SU-DHL-6 (cell line): ENCODE data around the gene CISD1.

ENCODE experiments used
- CTCF ChIP-seq: fragments of 200-600 bp; sonication (generic); IDR thresholded peaks from one replicate; pipeline ENCODE4 v1.5.1; 2017; ENCODE audit warnings: antibody characterized with exemption, mild to moderate bottlenecking, low read length, moderate library complexity; ENCODE audit not compliant: insufficient read depth, poor library complexity, severe bottlenecking
- EZH2phosphoT487 ChIP-seq: fragments of 200-600 bp; sonication (generic), shearing (Covaris generic); conservative IDR thresholded peaks from 2 replicates; pipeline ENCODE4 v1.6.1; 2018; ENCODE audit warnings: mild to moderate bottlenecking, antibody characterized with exemption, low read length, moderate library complexity, mixed read lengths

DNA sequence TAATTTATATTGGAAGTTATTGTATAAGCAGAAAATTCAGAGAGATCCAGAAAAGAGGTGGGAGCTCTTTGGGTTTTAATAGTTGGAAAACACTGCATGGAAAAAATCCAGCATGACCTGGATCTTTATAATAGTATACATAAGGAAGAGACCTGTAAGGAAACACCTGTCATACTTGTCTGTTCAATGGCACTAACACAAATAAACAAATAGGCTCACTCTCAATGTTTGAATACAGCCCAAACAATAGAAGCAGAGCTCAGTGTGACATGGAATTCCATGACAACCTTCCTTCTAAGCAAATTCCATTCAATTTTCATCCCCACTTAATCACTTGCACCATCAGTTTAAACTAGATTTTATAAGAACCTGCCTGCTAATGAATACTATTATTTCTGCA lies 31.7 kb downstream of the CISD1 start:
- no peak for TF ChIP-seq CTCF
- no peak for TF ChIP-seq EZH2phosphoT487
